Type B pancreatic cell (in vitro differentiated cells): ENCODE measurements around the gene PCBP1. TPM values are rescaled to one million over a fixed set of nuclear protein-coding genes. Genes with fewer than 3 reads are reported as not detected.
"Not testable (repeated sequence)": the region's sequence is repeated elsewhere in the genome, so short reads cannot be mapped to it uniquely, and the experiment has no call there.

Experiments
- DNase-seq: peaks from one replicate; pipeline ENCODE4 v3.0.0; 2021; ENCODE audit warnings: mixed read lengths; ENCODE audit not compliant: unreplicated experiment; ENCODE audit errors: extremely low spot score
- H3K27ac Mint-ChIP-seq: 2 replicates; pipeline ENCODE4 v1.8.0; 2021; ENCODE audit warnings: mild to moderate bottlenecking, mixed read lengths
- H3K27me3 Mint-ChIP-seq: 2 replicates; pipeline ENCODE4 v1.8.0; 2021; ENCODE audit warnings: mixed read lengths
- H3K36me3 Mint-ChIP-seq: 2 replicates; pipeline ENCODE4 v1.8.0; 2021; ENCODE audit warnings: mixed read lengths
- H3K4me1 Mint-ChIP-seq: one replicate; pipeline ENCODE4 v1.8.0; 2021; ENCODE audit warnings: mixed read lengths; ENCODE audit not compliant: unreplicated experiment
- H3K4me3 Mint-ChIP-seq: 2 replicates; pipeline ENCODE4 v1.8.0; 2021; ENCODE audit warnings: mild to moderate bottlenecking, mixed read lengths
- H3K9me3 Mint-ChIP-seq: 2 replicates; pipeline ENCODE4 v1.8.0; 2021; ENCODE audit warnings: mixed read lengths
- total RNA-seq: library from RNA; stranded (reverse); gene quantifications from 2 replicates; pipeline ENCODE4 v1.2.1, GENCODE V29; 2021; ENCODE audit warnings: low replicate concordance
- TF ChIP-seq, protein P1 (sequence below): fragments of 200-600 bp; sonication (generic); conservative IDR thresholded peaks from 2 replicates; pipeline ENCODE4 v1.5.0; 2021; ENCODE audit warnings: antibody characterized with exemption, mild to moderate bottlenecking

The PCBP1 gene
- total RNA-seq, 1 donor from 2014 or later, result 316 TPM

DNA sequence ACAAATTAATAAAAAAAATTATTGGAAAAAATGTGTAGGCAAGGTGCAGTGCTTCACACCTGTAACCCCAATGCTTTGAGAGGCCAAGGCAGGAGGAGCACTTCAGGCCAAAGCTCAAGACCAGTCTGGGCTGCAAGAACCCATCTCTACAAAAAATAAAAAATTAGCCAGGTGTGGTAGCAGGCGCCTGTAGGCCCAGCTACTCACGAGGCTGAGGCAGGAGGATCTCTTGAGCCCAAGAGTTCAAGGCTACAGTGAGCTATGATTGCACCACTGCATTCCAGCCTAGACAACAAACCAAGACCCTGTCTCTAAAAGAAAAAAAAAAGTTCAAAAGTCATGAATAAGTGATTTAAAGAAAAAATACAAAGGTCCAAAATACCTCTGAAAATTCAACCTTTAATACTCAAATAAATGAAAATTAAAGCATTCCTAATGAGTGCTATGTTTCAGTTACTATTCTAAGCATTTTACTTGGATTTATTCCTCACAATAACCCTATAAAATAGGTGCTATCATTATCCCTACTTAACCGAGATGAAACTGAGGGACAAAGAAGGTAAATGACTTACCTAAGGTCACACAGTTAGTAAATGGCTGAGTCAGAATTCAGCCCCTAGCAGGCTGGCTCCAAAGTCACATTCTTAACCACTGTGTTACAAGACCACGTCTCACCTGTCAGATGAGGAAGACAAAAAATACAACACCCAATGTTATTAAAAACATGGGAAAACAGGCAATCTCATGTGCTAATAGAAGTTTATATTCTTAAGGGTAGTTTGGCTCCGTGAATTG lies 36.4 kb upstream of the PCBP1 start:
- H3K27ac Mint-ChIP-seq, result no peak overlapping the region
- no peak overlapping the region for H3K4me3 Mint-ChIP-seq
- TF ChIP-seq, protein P1, sequence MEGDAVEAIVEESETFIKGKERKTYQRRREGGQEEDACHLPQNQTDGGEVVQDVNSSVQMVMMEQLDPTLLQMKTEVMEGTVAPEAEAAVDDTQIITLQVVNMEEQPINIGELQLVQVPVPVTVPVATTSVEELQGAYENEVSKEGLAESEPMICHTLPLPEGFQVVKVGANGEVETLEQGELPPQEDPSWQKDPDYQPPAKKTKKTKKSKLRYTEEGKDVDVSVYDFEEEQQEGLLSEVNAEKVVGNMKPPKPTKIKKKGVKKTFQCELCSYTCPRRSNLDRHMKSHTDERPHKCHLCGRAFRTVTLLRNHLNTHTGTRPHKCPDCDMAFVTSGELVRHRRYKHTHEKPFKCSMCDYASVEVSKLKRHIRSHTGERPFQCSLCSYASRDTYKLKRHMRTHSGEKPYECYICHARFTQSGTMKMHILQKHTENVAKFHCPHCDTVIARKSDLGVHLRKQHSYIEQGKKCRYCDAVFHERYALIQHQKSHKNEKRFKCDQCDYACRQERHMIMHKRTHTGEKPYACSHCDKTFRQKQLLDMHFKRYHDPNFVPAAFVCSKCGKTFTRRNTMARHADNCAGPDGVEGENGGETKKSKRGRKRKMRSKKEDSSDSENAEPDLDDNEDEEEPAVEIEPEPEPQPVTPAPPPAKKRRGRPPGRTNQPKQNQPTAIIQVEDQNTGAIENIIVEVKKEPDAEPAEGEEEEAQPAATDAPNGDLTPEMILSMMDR, result no peak
- H3K36me3 Mint-ChIP-seq, result peaks cover 16% of the 10 kb centered on the region
- H3K9me3 Mint-ChIP-seq, result no peaks in the 10 kb centered on the region
- no peaks in the 10 kb centered on the region for H3K4me1 Mint-ChIP-seq
- no peak for DNase-seq
- H3K27me3 Mint-ChIP-seq, result no peaks in the 10 kb centered on the region

DNA sequence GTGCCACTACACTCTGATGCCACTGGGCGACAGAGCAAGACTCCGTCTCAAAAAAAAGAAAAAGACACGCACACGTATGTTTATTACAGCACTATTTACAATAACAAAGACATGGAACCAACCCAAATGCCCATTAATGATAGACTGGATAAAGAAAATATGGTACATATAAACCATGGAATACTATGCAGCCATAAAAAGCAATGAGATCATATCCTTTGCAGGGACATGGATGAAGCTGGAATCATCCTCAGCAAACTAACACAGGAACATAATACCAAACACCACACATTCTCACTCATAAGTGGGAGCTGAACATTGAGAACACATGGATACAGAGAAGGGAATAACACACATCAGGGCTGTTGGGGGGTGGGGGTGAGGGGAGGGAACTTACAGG lies 32.0 kb upstream of the PCBP1 start:
- not testable (repeated sequence) for H3K4me1 Mint-ChIP-seq, DNase-seq, H3K27me3 Mint-ChIP-seq, H3K27ac Mint-ChIP-seq, H3K9me3 Mint-ChIP-seq, H3K4me3 Mint-ChIP-seq
- peaks cover 18% of the 10 kb centered on the region for H3K36me3 Mint-ChIP-seq

DNA sequence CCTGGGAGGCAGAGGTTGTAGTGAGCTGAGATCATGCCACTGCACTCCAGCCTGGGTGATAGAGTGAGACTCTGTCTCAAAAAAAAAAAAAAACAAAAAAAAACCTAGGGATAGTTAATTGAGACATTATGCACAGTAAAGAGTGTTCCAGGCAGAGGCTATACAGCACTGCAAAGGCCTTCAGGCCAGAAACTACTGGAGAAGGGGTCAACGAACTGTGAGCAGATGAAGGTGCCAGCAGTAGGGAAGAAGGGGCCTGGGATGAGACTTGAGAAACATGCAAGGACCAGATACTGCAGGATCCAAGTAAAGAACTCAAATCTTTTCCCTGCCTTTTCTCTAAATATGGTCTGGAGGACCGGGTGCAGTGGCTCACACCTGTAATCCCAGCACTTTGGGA lies 26.0 kb upstream of the PCBP1 start:
- Mint-ChIP-seq H3K4me1 (no peaks in the 10 kb centered on the region), H3K27me3 (no peaks in the 10 kb centered on the region), H3K9me3 (no peaks in the 10 kb centered on the region), H3K4me3 (no peak overlapping the region), H3K36me3 (peaks cover 31% of the 10 kb centered on the region), H3K27ac (no peak overlapping the region)
- TF ChIP-seq, protein P1, result no peak
- no peak for DNase-seq

DNA sequence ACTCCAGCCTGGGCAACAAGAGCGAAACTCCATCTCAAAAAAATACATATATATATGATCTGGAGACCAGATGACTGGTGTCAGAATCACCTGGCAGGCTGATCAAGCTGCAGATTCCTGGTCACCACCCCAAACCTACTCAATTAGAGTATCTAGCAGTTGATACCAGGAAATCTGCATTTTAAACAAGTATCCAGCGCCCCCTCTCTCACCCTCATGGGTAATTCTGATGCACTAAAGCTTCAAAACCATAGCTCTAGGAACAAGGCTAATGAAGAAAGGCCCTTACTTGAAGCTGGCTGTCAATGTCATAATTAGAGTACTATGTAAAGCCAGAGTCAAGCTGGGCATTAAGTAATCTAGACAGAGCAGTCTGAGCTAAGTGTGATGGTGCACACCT lies 25.0 kb upstream of the PCBP1 start:
- H3K4me1 Mint-ChIP-seq, result no peaks in the 10 kb centered on the region
- H3K9me3 Mint-ChIP-seq, result no peaks in the 10 kb centered on the region
- H3K27me3 Mint-ChIP-seq, result no peaks in the 10 kb centered on the region
- H3K36me3 Mint-ChIP-seq, result peaks cover 36% of the 10 kb centered on the region
- DNase-seq, result no peak
- TF ChIP-seq, protein P1, result no peak
- H3K27ac Mint-ChIP-seq, result no peak overlapping the region
- H3K4me3 Mint-ChIP-seq, result no peak overlapping the region

DNA sequence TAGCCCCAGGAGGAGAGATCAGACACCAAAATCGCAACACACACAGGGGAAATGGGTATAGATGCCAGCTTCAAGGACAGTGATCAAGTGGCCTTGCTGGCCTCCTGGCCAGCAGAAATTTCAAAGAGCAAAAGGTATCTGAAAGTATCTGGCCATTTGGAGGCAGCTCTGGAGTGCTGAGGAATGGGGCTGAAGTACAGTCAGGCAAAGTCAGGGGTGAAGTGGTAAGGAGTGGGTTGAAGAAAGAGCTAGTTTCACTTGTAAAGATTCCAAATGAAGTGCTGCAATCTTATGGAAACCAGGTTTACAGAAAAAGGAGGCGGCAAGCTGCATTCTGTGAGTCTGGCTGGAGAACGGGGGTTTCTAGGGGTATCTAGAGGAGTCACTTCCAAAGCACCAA lies 19.2 kb upstream of the PCBP1 start:
- H3K4me1 Mint-ChIP-seq, result peaks cover 7% of the 10 kb centered on the region
- H3K9me3 Mint-ChIP-seq, result no peaks in the 10 kb centered on the region
- peak overlapping the region; percentile 83 for H3K27ac Mint-ChIP-seq
- no peak overlapping the region for H3K4me3 Mint-ChIP-seq
- H3K36me3 Mint-ChIP-seq, result peaks cover 33% of the 10 kb centered on the region
- H3K27me3 Mint-ChIP-seq, result no peaks in the 10 kb centered on the region
- TF ChIP-seq, protein P1, result no peak
- no peak for DNase-seq

DNA sequence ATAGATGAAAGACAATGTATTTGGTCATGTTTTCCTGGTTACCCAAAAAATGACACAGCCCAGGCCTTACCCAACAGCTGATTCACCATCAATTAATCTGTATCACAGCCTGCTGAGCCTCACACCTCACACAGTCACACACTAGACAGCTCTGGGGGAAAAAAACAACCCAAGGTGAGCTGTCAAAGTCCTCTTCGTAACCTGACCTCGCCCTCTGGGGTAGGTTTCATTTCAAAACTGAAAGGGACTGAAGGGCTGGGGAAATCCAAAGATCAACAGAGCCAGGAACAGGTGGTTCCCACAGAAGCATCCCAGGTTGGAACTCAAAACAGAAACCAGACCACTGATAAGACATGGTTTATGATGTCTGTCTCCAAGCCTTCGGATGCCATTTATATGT lies 18.2 kb upstream of the PCBP1 start:
- H3K36me3 Mint-ChIP-seq, result peaks cover 32% of the 10 kb centered on the region
- peak overlapping the region; percentile 9 for H3K27ac Mint-ChIP-seq
- H3K4me1 Mint-ChIP-seq, result peaks cover 13% of the 10 kb centered on the region
- TF ChIP-seq, protein P1, result no peak
- H3K4me3 Mint-ChIP-seq, result no peak overlapping the region
- no peaks in the 10 kb centered on the region for H3K27me3 Mint-ChIP-seq
- no peak for DNase-seq
- no peaks in the 10 kb centered on the region for H3K9me3 Mint-ChIP-seq
